Measurements from ENCODE around the gene SRSF2. TPM values are rescaled to one million over a fixed set of nuclear protein-coding genes. Genes with fewer than 3 reads are reported as not detected.
A peak's percentile ranks its signal among the peaks of the same experiment; 100 is the strongest.

The SRSF2 gene
- total and polyA plus RNA-seq, 9 of the 15 experiments (the other 6 are each of a cell fraction or from before 2014, with no cell fraction given) = 161 to 583 (median 393) TPM

GRCh38 chr17:76737676-76738467, 741 bp upstream of the SRSF2 start, which contains the start of gene MFSD11 (continued):
- TF ChIP-seq ARID4B (CRISPR knock-in tag; IDR thresholded peaks at IDR 0.05) = peak; percentile 84
- peak; percentile 86 for TF ChIP-seq JUN (IDR thresholded peaks at IDR 0.05; ENCODE audit: borderline replicate concordance, low read depth, low read length)
- TF ChIP-seq JUN (CRISPR knock-in tag; IDR thresholded peaks at IDR 0.05; ENCODE audit: borderline replicate concordance) = no peak
- no peak for TF ChIP-seq ZNF561 (CRISPR knock-in tag; conservative IDR thresholded peaks at IDR 0.05)
- TF ChIP-seq SUPT5H (IDR thresholded peaks at IDR 0.05) = peak; percentile 63
- no peak for TF ChIP-seq ATF1 (CRISPR knock-in tag; IDR thresholded peaks at IDR 0.05)
- peak; percentile 91 for TF ChIP-seq ATF1 (tag; IDR thresholded peaks at IDR 0.05)
- peak; percentile 75 to 93 for TF ChIP-seq MNT (conservative IDR thresholded peaks at IDR 0.05)
- TF ChIP-seq SIN3A (IDR thresholded peaks at IDR 0.05; ENCODE audit: borderline replicate concordance in 2 of 2, control insufficient read depth in 1 of 2, low read depth in 2 of 2, low read length in 2 of 2) = peak; percentile 94 to 95
- TF ChIP-seq NR2C1 (IDR thresholded peaks at IDR 0.05) = no peak
- TF ChIP-seq NR2C1 (tag; IDR thresholded peaks at IDR 0.05) = peak; percentile 4; the same call in 1 of the 2 replicates
- no peak for TF ChIP-seq ZNF778 (CRISPR knock-in tag; IDR thresholded peaks at IDR 0.05)
- TF ChIP-seq PCBP1 (IDR thresholded peaks at IDR 0.05; ENCODE audit: low read depth, low read length, poor library complexity, severe bottlenecking) = no peak
- TF ChIP-seq TEAD1 (CRISPR knock-in tag; IDR thresholded peaks at IDR 0.05) = peak; percentile 12 to 67; a peak in 1 of 4 replicates
- TF ChIP-seq THAP12 (CRISPR knock-in tag; IDR thresholded peaks at IDR 0.05) = peak; percentile 10; the same call in 1 of the 2 replicates
- TF ChIP-seq CREB1 (IDR thresholded peaks at IDR 0.05) = peak; percentile 63
- peak; percentile 51; the same call in 1 of the 2 replicates for TF ChIP-seq CREB1 (CRISPR knock-in tag; IDR thresholded peaks at IDR 0.05)
- TF ChIP-seq KLF1 (tag; IDR thresholded peaks at IDR 0.05) = peak; percentile 64; the same call in 1 of the 2 replicates
- TF ChIP-seq SOX6 (IDR thresholded peaks at IDR 0.05) = peak; percentile 12; the same call in 1 of the 2 replicates
- TF ChIP-seq MECOM (CRISPR knock-in tag; IDR thresholded peaks at IDR 0.05) = 0 out of 2 replicates have a peak, but pooled peaks have one; percentile 23
- TF ChIP-seq HDAC2 (IDR thresholded peaks at IDR 0.05) = peak; percentile 60

Data from K562 (cell line).